Breast epithelium (tissue), 4 donors: ENCODE results near the gene TMEM208. TPM values are rescaled to one million over a fixed set of nuclear protein-coding genes. Genes with fewer than 3 reads are reported as not detected.

Experiments used
- DNase-seq, 2 donors: peaks; one replicate each; pipeline ENCODE4 v3.0.0-alpha.2; 2019; ENCODE audit warnings: low spot score in 2 of 2
- H3K27ac ChIP-seq, 2 donors: fragments of 200-600 bp; sonication (generic) in 1 of 2; one replicate each; pipeline ENCODE4 v1.5.1; 2016 to 2019; ENCODE audit warnings: mild to moderate bottlenecking in 1 of 2
- H3K27me3 ChIP-seq, 2 donors: fragments of 200-600 bp; sonication (generic) in 1 of 2; one replicate each; pipeline versions ENCODE4 v1.5.1 to v1.6.0; 2017 to 2019; ENCODE audit warnings: control low read depth in 1 of 2, mild to moderate bottlenecking in 1 of 2
- H3K36me3 ChIP-seq: fragments of 200-600 bp; one replicate; pipeline ENCODE4 v1.5.1; 2019
- H3K4me1 ChIP-seq, 2 donors: fragments of 200-600 bp; sonication (generic); one replicate each; pipeline ENCODE4 v1.5.1; 2016 to 2019; ENCODE audit warnings: control low read depth in 1 of 2
- H3K4me3 ChIP-seq, 3 donors: fragments of 200-600 bp; sonication (generic); 1 replicate in 2 of 3; 2 replicates in 1 of 3; pipeline ENCODE4 v1.5.1; 2016 to 2019; ENCODE audit warnings: mild to moderate bottlenecking in 3 of 3, moderate library complexity in 2 of 3
- H3K9me3 ChIP-seq, 2 donors: fragments of 200-600 bp; sonication (generic) in 1 of 2; one replicate each; pipeline ENCODE4 v1.5.1; 2016 to 2019; ENCODE audit warnings: control low read depth in 1 of 2
- CTCF ChIP-seq, 3 donors: fragments of 450-650 bp; IDR thresholded peaks; one replicate each; pipeline ENCODE4 v1.5.1; 2016 to 2017; ENCODE audit warnings: antibody characterized with exemption in 3 of 3, mild to moderate bottlenecking in 3 of 3, moderate library complexity in 3 of 3
- POLR2A ChIP-seq: fragments of 450-650 bp; IDR thresholded peaks from one replicate; pipeline ENCODE4 v1.6.1; 2016; ENCODE audit warnings: antibody characterized with exemption, mild to moderate bottlenecking, moderate library complexity
- POLR2AphosphoS5 ChIP-seq, 3 donors: sonication (generic); formaldehyde crosslinking; IDR thresholded peaks; one replicate each; pipeline ENCODE4 v1.6.1; 2017; ENCODE audit warnings: antibody characterized with exemption in 3 of 3
- intact Hi-C: fragments of 100-400 bp; cut with DNase I; formaldehyde crosslinking; loops from one replicate; pipeline ENCODE4 v1.15.1; 2023; ENCODE audit warnings: low total_unique reads
- total RNA-seq, 3 donors: library from RNA; depleted of rRNA; stranded (reverse); fragments of >200 nt; gene quantifications; one replicate each; pipeline ENCODE4 v1.1.0, GENCODE V29; 2016

The TMEM208 gene
- total RNA-seq, 3 donors from 2014 or later = 35.2 to 46.2 (median 44.2) TPM

- H3K36me3 ChIP-seq = no peaks in the 10 kb centered on the region
- no peak overlapping the region for H3K4me3 ChIP-seq
- no peaks in the 10 kb centered on the region for H3K9me3 ChIP-seq
- no peaks in the 10 kb centered on the region for H3K27me3 ChIP-seq
- TF ChIP-seq CTCF (IDR thresholded peaks at IDR 0.05) (no peak), POLR2AphosphoS5 (IDR thresholded peaks at IDR 0.05) (no peak), POLR2A (no peak)
- intact Hi-C loops = no loop called here
- no peak overlapping the region for H3K27ac ChIP-seq
- DNase-seq = no peak
- no peaks in the 10 kb centered on the region for H3K4me1 ChIP-seq
Observed at GRCh38 chr16:67256701-67257230, 29.8 kb downstream of the TMEM208 start.

DNA sequence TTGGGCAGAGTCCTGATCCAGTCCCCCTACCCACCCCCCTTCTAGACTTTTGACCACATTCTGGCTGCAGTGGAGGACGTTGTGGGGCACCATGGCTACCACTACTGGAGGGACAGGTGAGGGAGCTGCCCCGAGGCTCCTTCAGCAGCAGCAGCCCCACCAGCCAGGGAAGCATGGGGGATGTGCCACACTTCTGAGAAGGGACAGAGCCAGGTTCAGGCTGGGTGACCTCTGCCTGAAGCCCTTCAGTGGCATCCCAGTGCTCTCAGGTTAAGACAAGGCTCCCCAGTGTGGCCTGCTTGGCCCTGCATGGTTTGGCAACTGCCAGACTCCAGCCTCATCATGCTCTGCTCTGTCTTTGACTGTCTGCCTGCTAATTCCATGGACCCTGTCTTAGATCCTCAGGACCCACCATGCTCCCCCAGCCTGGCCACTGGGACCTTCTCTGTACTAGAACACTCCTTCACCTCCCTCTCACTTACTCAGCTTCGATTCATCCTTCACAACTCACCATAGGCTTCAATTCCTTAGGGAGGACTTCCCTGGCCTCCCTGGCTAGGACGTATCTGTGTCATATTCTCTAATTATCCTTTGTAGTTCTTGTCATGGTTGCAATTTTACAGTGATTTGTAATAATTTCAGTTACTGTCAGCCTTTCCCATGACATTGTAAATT is 30.7 kb downstream of the TMEM208 start:
- intact Hi-C loops = no loop called here
- H3K36me3 ChIP-seq = no peaks in the 10 kb centered on the region
- TF ChIP-seq POLR2A (no peak), CTCF (IDR thresholded peaks at IDR 0.05) (no peak), POLR2AphosphoS5 (IDR thresholded peaks at IDR 0.05) (no peak)
- no peak overlapping the region for H3K27ac ChIP-seq
- DNase-seq = no peak
- H3K4me3 ChIP-seq = no peak overlapping the region
- H3K4me1 ChIP-seq = no peaks in the 10 kb centered on the region
- H3K27me3 ChIP-seq = no peaks in the 10 kb centered on the region
- H3K9me3 ChIP-seq = no peaks in the 10 kb centered on the region

GRCh38 chr16:67258161-67258835 is 31.4 kb downstream of the TMEM208 start:
- H3K9me3 ChIP-seq = no peaks in the 10 kb centered on the region
- no peaks in the 10 kb centered on the region for H3K36me3 ChIP-seq
- no peak overlapping the region for H3K4me3 ChIP-seq
- TF ChIP-seq CTCF (IDR thresholded peaks at IDR 0.05) (no peak), POLR2AphosphoS5 (IDR thresholded peaks at IDR 0.05) (no peak), POLR2A (no peak)
- intact Hi-C loops = no loop called here
- no peak overlapping the region for H3K27ac ChIP-seq
- no peaks in the 10 kb centered on the region for H3K4me1 ChIP-seq
- no peaks in the 10 kb centered on the region for H3K27me3 ChIP-seq
- no peak for DNase-seq

DNA sequence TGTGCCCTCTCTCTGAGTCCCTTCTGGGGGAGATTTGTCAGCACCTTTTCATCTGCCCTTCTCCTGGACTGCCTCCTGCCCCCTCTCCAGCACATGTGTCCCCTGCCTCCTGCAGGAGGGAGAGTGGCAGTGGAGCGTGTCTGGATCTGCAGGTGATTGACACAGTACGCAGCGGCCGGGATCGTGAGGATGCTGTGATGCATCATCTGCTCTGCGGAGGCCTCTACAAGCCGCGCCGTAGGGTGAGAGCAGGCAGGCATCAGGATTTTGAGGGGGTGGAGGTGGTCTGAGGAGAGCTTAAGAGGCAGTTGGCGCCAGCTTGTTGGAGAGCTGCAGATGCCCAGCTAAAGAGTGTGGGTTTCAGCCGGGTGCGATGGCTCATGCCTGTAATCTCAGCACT is 32.8 kb downstream of the TMEM208 start:
- Histone ChIP-seq H3K9me3 (no peaks in the 10 kb centered on the region), H3K27ac (no peak overlapping the region), H3K4me1 (no peaks in the 10 kb centered on the region), H3K27me3 (no peaks in the 10 kb centered on the region), H3K4me3 (no peak overlapping the region), H3K36me3 (no peaks in the 10 kb centered on the region)
- TF ChIP-seq POLR2AphosphoS5 (IDR thresholded peaks at IDR 0.05) = no peak
- TF ChIP-seq CTCF (IDR thresholded peaks at IDR 0.05) = no peak
- TF ChIP-seq POLR2A = no peak
- intact Hi-C loops = no loop called here
- no peak for DNase-seq

DNA sequence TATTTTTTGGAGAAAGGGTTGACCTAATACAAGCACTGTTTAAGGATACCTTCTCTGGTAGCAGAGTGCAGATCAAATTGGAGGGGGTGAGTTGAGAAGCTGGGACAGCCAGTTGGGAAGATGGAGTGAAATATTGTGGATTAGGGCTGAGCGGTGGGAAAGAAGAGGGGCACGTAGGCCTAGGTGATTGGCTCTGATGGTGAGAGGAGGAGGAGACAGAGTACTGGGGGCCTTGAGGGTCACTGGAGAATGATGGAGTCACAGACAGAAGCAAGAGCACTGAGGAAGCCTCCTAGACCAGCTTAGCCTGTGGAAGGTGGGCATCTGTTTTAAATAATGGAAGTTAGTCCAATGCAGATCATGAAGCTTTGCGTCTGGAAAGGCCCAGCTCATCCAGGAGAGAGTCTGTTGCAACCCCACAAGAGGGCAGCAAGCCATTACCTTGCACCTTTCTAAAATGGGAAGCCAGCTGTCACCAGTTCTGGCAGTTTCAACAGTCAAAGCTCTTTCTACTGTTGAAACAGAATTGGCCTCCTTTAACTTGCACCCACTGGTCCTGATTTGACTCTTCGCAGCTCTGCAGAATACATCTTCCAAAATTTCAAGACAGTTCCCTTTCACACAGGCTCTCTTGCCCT is 33.6 kb downstream of the TMEM208 start:
- no peak overlapping the region for H3K4me3 ChIP-seq
- DNase-seq = no peak
- H3K9me3 ChIP-seq = no peaks in the 10 kb centered on the region
- H3K27ac ChIP-seq = no peak overlapping the region
- intact Hi-C loops = no loop called here
- H3K27me3 ChIP-seq = no peaks in the 10 kb centered on the region
- no peak for TF ChIP-seq POLR2A
- TF ChIP-seq CTCF (IDR thresholded peaks at IDR 0.05) = peak in 2 of 3 donors; percentile 37 to 50
- TF ChIP-seq POLR2AphosphoS5 (IDR thresholded peaks at IDR 0.05) = peak in 1 of 3 donors; percentile 38
- H3K36me3 ChIP-seq = no peaks in the 10 kb centered on the region
- no peaks in the 10 kb centered on the region for H3K4me1 ChIP-seq
